Stimulated activated CD8-positive, alpha-beta memory T cell treated with anti-CD3 and anti-CD28 coated beads, Interleukin-15, amount 100 ng/mL, for 48 hours (primary cell): ENCODE measurements around the gene ABCA13.

Experiments
- DNase-seq, 2 donors: peaks; one replicate each; pipeline ENCODE4 v3.0.0-alpha.2; 2020; ENCODE audit warnings: low read depth in 2 of 2

Gene ABCA13

DNA sequence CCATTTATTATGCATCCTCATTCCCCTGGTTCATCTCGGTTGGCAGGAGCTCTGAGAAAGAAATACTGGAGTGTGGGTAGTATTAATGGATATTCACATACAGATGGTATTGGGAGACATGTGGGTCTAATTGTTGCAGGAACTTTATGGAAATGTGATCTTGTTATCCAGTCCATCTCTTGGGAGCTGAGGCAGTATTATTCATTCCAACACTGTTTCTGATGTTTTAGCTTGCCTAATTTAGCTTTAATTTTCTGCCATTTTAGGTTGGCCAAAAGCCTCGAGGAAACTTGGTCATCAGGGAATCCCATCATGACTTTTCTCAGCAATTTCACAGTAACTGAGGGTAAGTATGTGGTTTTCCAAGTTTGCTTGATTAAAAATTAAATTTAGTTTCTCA is 125.7 kb downstream of the ABCA13 start:
- no peak for DNase-seq

DNA sequence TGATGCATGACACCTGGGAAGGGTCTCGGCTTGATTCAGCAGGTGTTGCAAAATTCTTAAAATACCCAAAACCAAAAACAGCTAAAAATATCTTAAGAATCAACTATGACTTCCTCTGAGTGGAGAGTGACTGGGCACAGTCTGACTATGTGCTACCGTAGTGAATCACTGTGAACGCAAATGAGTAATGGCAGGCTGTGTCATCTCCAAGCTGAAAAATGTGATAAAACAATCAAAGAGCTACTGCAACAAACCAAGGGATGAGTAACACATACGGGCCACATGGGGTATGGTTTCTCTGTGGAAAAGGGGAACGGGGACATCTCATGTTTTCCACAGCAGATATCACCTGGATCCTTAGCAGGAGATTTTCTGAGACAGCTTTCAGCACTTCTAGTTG is 127.5 kb downstream of the ABCA13 start:
- DNase-seq: peak; percentile 21 to 28

DNA sequence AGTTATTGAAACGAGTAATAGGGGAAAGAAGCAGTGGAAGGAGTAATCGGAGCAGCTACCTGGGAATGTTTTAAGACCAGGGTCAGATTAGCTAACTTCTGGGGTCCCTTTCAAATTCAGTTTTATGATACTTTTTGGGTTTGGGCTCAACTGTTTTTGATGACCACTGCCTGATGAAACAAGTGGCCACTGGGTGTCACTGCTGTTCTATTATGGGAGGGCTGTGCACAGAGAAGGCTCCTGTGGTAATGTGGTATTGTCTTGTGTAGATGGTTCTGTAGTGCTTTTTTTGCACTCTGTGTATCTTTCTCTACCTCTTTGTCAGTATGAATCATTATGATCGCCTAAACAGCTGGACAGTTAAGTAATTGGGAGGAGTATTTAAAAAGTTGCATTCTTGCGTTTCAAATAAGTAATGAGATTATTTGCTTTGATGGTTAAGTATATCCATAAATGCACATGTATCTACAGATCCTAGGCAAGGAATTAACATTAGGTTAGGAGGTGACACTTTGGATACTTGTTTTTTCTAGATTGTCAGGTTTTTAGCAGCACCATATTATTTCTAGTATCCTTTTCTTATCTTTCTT is 128.4 kb downstream of the ABCA13 start:
- DNase-seq: peak; percentile 26 to 28

DNA sequence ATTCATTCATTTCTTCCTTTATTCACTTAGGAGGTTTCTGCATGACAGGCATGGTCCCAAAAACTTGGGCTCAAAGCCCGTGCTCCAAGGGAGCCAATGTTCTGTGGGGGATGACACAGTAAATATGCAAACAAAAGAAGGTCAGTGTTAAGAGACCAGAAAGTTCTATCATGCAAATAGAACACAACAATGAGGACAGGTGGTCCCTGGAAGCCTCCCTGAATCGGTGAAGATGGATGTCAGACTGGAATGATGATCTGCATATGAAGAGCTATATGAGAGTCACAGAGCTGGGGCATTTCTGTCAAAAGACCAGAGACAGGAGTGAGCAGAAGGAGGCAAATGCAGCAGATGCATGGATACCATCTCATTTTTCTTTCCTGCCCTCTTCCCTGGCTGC is 129.0 kb downstream of the ABCA13 start:
- no peak for DNase-seq

DNA sequence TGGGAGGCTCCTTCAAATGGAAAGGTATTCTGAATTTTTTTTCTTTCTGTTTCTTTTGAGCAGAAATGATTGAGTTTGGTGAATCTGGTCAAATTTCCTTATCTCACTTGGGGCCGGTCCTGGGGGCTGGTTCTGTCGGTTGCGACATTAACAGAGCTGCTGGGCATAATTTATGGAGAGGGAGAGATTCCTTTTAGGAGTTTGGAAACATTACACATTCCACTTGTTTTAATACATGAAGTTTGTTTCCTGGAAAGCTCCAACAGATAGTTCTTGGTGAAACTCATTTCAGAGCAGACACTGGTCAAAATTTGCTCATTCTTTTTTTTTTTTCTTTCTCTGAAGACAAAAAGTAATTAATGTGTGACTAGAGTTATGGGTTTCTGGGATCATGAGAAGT is 129.9 kb downstream of the ABCA13 start:
- no peak for DNase-seq

DNA sequence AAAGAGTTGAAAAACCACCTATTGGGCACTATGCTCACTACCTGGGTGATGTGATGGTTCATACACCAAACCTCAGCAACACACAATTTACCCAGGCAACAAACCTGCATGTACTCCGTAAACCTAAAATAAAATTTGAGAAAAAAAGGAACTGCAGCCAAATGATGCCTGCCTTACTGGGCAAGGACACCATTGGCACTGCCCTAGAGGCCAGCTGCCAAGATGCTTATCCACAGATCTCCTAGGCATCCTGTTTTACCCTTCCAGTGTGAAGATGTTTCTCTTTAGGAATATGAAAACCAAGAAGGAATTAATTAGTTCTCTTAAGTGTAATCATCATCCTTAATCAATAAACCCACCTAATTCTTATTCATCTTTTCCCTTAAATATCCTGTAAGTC is 133.4 kb downstream of the ABCA13 start:
- no peak for DNase-seq

DNA sequence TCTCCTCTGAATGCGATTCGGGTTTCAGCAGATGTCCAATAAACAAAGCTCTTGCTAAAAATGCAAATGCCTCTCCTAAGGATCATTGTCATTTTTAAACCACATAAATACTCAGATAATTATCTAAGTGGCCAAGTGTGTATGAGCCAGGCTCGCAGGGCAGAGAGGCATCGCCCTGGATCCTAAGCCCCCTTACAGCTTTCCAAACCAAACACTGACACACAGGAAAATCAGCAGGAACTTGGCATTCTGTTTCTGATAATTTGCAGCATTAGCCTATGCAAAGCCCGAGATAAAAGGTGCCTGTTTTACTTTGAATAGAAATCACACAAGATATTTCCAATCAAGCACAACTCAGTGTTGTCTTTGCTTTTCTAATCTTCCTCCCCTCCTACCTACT is 134.4 kb downstream of the ABCA13 start:
- no peak for DNase-seq

DNA sequence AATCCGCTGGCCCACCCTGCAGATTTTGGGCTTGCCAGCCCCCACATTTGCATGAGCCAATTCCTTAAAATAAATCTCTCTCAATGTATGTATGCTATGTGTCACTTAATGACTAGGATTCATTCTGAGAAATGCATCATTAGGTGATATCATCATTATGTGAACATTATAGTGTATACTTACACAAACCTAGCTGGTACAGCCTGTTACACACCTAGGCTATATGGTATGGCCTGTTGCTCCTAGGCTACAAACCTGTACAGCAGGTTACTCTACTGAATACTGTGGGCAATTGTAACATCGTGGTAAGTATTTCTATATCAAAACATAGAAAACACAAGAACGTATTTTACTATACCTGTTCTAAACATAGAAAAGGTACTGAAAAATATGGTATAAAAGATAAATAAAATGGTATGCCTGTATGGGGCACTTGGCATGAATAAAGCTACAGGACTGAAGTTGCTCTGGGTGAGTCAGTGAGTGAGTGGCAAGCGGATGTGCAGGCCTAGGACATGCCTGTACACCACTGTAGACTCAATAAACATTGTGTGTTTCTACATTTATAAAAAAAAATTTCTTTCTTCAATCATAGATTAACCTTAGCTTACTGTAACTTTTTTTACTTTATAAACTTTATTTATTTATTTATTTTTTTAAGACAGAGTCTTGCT is 135.9 kb downstream of the ABCA13 start:
- DNase-seq: no peak

DNA sequence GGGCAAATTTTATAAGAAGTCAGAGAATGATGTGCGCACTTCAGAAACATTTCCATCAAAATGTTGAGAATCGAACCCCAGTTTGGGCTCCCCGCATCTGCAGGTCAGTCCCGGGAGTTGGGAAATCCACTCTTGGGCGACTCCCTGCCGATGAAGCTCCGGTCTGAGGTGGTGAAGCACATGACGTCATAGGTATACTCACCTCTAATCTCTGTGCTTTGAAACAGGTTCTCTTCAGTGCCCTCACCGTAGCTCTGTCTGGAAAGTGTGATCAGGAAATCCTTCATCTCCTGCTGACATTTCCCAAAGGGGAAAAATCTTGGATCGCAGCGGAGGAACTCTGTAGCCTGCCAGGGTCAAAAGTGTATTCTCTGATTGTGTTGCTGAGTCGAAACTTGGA is 138.5 kb downstream of the ABCA13 start:
- DNase-seq: no peak

DNA sequence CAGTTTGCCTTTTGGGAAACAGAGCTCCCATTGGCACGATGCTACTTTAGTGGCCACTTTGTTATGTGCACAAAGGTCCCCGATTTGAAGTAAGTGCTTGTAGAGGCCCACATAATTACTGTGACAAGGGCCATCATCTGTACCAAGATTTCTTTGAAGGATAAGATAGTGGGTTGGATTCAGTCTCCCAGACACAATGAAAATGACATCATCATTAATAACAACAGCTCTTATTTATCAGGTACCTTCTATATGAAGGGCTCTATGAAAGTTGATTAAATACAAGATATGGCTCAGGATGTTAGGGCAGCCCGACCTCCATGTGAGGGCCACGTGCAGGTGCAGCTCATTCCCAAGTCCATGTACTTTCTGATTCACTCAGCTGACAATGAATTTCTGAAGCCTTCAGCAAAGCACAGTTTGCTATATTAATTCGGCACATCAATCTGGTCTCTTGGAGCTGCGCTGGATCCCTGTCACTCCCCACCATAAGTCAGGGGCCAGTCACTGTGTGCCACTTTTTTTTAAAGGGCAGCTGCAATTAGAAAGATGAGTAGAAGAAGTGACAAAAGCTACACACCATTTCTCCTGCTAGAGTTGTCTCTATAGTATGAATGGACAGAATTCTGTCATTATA is 140.3 kb downstream of the ABCA13 start:
- DNase-seq: no peak

DNA sequence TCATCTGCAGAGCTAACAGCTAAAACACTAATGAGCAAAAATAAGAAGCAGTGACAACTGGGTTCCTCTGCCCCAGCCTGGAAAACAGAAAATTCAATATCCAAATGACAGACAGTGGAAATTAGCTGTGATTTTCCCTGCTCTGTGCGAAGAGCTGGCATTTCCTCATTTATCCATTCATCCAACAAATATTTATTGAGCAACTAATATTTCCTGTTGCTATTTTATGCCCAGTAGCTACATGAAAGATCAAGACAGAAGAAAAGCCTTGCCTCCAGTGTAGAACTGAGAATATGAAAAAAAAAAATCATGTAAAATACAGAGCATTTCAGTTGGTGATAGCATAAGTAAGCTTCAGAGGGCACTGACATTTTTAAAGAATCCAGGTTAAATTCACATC is 140.9 kb downstream of the ABCA13 start:
- no peak for DNase-seq

DNA sequence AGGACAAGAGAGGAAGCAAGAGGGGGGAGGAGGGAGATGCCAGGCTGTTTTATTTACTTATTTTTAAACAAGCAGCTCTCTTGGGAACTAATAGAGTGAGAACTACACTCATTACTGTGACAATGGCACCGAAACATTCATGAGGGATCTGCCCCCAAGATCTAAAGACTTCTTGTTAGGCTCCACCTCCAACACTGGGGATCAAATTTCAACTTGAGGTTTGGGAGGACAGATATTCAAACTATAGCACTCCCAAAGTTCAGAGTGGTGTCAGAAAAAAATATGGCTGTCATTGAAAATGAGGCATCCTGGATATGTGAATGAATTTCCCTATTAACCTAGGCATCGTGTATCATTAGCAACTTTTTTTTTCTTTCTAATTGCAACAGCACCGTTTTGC is 145.5 kb downstream of the ABCA13 start:
- no peak for DNase-seq

DNA sequence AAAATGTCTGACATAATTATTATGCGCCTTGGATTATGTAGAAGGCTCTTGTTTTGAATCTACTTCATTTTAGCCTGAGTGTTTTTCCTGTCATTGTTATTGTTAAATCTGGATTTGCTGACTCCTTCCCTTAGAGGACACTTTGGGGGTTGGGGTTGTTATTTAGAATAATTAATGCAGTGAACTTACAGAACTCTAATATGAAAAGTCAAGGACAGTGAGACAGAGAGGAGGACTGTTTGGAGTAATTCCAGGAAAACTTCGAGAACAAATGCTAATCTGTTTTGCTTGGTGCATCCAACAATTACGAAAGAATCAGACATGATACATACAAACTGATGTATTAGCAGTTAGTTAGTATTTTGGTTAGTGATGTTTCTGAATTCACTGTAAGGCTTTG is 146.1 kb downstream of the ABCA13 start:
- DNase-seq: no peak

DNA sequence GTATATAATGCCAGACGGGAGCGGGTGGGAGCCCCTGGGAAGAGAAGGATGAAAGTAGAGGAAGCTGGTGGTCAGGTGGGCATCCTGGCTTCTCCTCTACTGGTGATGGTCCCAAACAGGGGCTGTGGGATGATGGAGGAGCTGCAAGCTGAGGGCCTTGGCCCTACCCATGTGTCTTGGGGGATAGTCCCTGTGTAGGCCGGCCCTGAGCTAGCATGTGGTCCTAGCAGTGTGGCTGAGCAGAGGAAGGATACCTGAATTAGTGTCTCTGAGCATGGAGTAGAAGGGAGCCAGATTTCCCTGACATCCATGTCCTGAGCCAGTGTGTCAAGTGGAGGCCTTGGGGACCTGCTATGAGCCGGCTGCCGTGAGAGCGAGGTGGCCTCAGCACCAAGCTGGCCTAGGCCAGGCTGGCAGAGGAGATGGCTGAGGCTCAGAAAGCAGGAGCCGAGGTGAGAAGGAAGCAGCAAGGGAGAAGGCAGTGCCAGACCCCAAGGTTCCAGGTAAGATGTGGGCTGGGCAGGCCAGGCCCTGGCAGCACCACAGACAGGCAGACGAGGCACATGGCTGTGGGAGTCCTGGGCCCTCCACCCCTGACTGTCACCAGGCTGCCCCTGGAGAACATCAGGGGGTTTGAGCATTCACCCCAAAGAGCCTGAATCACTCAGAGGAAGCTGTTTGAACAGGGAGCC is 150.2 kb downstream of the ABCA13 start:
- no peak for DNase-seq

DNA sequence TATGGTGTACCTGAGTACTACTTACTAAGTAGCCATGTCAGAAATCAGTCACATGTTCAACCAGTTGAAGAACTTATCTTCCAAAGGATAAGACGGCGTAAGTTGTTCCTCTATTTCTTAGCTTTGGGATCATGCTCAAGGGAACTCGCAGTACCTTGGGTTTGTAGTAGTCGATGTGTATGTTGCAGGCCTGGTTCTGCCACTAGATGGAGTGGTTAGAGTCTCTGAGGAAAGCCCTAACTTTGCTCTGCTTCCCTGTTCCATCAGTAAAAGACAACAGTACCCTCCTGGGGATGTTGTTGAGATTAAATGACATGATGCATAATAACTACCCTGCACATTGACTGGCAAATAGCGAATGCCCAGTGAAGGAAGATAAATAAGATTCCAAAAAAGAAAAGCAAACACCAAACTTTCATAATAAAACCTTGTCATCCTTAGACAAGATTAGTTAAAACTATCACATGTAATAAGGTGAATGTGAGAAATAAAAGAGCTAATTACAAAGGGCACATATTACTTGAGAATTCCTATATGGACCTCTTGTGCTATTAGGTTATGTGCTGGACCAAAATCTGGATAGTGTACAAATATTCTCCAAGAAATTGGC is 165.9 kb downstream of the ABCA13 start:
- no peak for DNase-seq

DNA sequence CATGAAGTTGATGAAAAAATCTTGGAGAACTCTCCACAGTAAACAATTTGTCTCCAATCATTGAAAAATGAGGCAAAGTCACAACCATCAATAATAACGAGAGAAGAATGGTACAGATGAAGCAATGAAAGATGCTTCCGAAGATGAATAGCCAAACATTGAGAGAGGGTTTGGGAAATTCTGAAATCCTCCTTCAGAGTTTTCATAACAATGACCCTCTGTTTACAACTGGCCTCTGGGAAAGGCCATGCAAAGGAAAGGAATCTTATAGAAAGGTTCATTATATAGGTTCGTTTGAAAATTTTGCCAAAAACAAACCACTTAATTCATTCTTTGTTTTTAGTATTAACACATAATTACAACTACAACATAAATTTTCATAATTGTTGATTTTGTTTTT is 166.5 kb downstream of the ABCA13 start:
- no peak for DNase-seq

DNA sequence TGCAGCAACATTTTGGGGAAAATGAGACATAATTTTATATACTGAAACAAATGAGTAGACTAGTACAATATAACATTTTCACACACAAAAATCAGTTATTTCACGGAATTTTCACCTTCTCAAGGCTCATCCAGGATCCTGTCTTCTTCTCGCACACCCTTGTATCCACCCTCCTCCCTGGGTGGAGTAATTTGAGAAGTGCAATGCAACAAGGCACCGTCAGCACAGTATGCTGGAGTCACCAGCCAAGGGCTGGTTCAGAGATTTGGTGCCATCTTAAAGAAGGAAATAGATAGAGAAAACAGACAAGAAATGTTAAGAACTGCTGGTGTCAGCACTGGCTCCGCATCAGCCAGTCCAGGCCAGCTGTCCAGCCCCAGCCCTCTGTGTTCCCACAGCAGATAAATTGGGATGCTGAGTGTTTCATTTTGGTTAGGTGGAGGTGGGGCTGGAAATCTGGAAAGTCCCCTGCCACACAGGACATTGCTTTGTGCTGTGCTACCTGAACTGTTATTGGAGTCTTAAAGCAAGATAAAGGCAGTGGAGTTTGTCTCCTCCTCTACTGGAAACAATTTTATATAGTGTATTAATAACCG is 176.1 kb downstream of the ABCA13 start:
- DNase-seq: no peak

DNA sequence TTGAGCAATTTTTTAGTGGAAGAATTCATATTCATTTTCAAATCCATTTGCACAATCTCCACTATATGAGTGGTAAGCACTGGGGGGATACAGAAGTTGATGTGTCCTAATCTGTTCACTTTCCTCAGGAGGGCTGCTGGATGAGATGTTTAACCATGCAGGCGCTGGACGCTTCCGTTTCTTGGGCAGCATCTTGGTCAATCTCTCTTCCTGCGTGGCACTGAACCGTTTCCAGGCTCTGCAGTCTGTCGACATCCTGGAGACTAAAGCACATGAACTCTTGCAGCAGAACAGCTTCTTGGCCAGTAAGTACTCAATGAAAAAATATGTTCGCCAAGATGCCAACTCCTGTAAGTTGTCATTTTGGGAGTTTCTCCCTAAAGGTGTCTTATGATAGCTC is 179.3 kb downstream of the ABCA13 start:
- DNase-seq: no peak

DNA sequence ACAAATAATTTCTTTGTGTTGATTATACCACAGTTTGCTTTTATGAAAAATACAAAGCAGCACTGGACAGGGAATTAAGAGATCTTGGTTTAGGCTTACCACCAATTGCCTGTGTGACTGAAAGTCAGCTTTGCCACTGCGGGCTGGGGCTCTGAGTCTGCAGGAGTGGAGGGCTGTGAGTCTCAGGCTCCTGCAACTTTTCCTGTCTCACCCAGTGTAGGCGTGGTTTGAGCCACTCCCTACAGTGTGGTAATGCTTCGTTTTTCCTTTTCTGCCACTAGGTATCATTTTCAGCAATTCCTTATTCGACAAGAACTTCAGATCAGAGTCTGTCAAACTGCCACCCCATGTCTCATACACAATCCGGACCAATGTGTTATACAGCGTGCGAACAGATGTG is 180.6 kb downstream of the ABCA13 start:
- DNase-seq: no peak

DNA sequence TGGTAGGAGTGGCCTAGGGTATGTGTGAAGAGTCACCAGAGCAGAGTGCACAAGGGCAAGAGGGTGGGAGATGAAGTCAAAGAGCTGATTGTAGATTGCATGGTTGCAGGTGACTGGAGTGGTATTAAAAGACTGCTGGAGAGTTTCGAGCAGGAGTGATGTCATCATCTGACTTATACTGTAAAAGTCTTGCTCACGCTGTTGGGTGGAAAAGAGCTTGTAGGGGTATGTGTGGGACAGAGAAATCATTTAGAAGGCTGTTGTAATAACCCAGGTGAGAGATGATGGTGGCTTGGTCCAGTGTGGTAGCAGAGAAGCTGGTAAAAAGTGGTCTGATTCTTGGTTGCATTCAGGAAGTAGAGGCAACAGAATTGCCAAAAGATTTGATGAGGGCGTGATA is 184.1 kb downstream of the ABCA13 start:
- no peak for DNase-seq

DNA sequence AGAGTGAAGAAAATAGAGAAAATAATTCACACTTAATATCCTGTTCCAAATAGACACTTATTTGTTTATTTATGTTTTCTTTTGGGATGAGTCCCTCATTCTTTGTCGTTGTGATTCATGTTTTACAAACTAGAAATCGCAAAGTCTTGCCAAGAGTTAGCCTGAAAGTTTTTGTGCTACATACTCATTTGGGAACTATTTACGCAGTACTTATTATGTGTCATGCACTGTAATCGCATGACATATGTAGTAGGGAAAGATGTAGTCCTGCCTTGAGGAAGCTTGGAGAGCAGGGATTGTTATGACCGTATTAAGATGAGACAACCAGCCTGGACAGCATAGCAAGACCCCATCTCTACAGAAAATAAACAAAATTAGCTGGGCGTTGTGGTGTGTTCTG is 189.3 kb downstream of the ABCA13 start:
- DNase-seq: no peak

DNA sequence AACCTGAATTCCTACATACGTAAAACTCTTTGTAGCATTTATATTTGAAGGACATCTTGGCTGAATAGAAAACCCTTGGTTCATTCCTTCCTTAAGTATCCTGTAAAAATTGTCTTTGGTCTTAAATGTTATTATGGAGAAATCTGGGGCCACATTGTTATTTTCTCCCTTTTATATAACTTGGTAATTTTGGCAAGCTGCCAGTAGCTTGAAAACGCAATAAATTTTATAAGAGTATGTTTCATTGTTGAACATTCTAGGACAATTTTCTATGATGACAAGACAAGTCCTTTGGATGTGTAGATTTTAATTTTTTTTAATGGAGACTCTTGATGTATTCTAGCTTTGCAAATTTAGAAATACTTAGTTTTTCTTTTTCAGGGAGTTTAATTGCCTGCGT is 191.9 kb downstream of the ABCA13 start:
- DNase-seq: no peak
